KMS-11 (cell line): Measurements from ENCODE around the gene KRT86.

Source experiments
- H2AFZ ChIP-seq: fragments of 200-600 bp; sonication (generic); 2 replicates; pipeline ENCODE4 v1.6.1; 2016; ENCODE audit warnings: antibody characterized with exemption, mixed run types, low read depth
- H3K27ac ChIP-seq: fragments of 200-600 bp; sonication (generic); 2 replicates; pipeline ENCODE4 v1.6.1; 2016; ENCODE audit warnings: mild to moderate bottlenecking, mixed run types
- H3K27me3 ChIP-seq: fragments of 200-600 bp; sonication (generic); 2 replicates; pipeline ENCODE4 v1.6.1; 2017; ENCODE audit warnings: mild to moderate bottlenecking, low read depth, mixed run types, moderate library complexity; ENCODE audit not compliant: insufficient read depth
- H3K36me3 ChIP-seq: fragments of 200-600 bp; sonication (generic); 2 replicates; pipeline ENCODE4 v1.6.1; 2017; ENCODE audit warnings: mild to moderate bottlenecking, mixed run types; ENCODE audit not compliant: insufficient read depth
- H3K4me1 ChIP-seq: fragments of 200-600 bp; sonication (generic); 2 replicates; pipeline ENCODE4 v1.6.1; 2016; ENCODE audit warnings: mild to moderate bottlenecking, low read depth, mixed run types; ENCODE audit not compliant: poor library complexity, severe bottlenecking
- H3K4me2 ChIP-seq: fragments of 200-600 bp; sonication (generic); 2 replicates; pipeline ENCODE4 v1.7.0; 2016; ENCODE audit warnings: mild to moderate bottlenecking, mixed run types
- H3K4me3 ChIP-seq: fragments of 200-600 bp; sonication (generic); IDR thresholded peaks from 2 replicates; pipeline ENCODE4 v1.6.1; 2017; ENCODE audit warnings: low read depth, low read length, mixed read lengths; ENCODE audit not compliant: insufficient read depth
- H3K79me2 ChIP-seq: fragments of 200-600 bp; sonication (generic); 2 replicates; pipeline ENCODE4 v1.6.1; 2016; ENCODE audit warnings: low read depth, mixed run types; ENCODE audit not compliant: insufficient read depth
- H3K9ac ChIP-seq: fragments of 200-600 bp; sonication (generic); 2 replicates; pipeline ENCODE4 v1.6.1; 2016; ENCODE audit warnings: mild to moderate bottlenecking, mixed run types
- H4K20me1 ChIP-seq: fragments of 200-600 bp; sonication (generic); 2 replicates; pipeline ENCODE4 v1.6.1; 2016; ENCODE audit warnings: mild to moderate bottlenecking, mixed run types; ENCODE audit not compliant: insufficient read depth
- TF ChIP-seq, protein P1 (sequence below): fragments of 200-600 bp; sonication (generic); conservative IDR thresholded peaks from 2 replicates; pipeline ENCODE4 v1.6.1; 2017; ENCODE audit warnings: low read depth, mild to moderate bottlenecking, antibody characterized with exemption, low read length, moderate library complexity, mixed read lengths

The KRT86 gene

GRCh38 chr12:52245962-52246569, 28.4 kb upstream of the KRT86 start:
- H3K4me2 ChIP-seq: 0 out of 2 replicates have a peak overlapping the region, but pooled peaks have one; percentile 14
- no peaks in the 10 kb centered on the region for H3K36me3 ChIP-seq
- no peak overlapping the region for H3K4me3 ChIP-seq
- no peak overlapping the region for H3K27ac ChIP-seq
- no peaks in the 10 kb centered on the region for H4K20me1 ChIP-seq
- TF ChIP-seq, protein P1, sequence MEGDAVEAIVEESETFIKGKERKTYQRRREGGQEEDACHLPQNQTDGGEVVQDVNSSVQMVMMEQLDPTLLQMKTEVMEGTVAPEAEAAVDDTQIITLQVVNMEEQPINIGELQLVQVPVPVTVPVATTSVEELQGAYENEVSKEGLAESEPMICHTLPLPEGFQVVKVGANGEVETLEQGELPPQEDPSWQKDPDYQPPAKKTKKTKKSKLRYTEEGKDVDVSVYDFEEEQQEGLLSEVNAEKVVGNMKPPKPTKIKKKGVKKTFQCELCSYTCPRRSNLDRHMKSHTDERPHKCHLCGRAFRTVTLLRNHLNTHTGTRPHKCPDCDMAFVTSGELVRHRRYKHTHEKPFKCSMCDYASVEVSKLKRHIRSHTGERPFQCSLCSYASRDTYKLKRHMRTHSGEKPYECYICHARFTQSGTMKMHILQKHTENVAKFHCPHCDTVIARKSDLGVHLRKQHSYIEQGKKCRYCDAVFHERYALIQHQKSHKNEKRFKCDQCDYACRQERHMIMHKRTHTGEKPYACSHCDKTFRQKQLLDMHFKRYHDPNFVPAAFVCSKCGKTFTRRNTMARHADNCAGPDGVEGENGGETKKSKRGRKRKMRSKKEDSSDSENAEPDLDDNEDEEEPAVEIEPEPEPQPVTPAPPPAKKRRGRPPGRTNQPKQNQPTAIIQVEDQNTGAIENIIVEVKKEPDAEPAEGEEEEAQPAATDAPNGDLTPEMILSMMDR: no peak
- no peaks in the 10 kb centered on the region for H3K27me3 ChIP-seq
- peaks cover 90% of the 10 kb centered on the region for H3K4me1 ChIP-seq
- H2AFZ ChIP-seq: no peak overlapping the region
- H3K79me2 ChIP-seq: no peaks in the 10 kb centered on the region; the same call in 1 of the 2 replicates
- H3K9ac ChIP-seq: no peak overlapping the region

DNA sequence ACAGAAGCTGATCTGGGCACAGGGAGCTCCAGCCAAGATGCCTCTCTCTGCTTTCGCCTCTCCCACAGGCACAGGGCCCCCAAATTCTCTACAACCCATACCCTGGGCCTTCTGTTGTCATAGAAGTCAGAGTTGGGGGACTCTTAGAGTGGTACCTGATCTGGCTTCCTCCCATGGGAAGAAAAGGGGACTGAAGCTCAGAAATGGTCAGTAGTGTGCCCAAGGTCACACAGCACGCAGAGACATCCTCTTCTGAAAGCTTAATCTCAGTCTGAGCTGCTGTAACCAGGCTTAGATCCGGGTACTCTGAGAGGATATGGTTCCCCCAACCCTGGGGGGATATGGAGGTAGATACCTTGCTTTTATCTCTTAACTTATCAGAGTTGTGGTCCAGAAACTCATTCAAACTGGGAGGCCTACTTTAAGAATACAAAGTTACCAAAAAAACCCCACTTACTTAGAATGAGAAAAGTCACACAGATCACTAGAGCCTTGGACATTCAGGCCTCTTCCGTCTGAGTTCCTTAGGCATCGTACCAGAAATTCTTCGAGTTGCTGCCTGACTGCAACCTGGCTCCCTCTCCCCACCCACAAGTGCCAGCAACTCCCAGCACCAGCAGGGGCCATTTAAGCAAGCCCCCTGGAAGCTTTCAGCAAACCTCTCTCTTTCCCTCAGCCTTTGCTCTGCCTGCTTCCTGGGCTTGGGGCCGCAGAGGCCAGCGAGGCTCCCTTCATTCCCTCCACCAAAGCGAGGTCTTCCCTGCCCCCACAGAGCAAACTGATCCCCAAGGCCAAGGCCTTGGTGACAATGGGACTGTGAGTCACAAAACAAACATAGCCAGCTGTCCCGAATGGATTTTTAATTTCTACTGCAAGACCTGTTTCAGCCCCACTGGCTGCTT, 27.5 kb upstream of the KRT86 start:
- Histone ChIP-seq H3K4me3 (no peak overlapping the region), H2AFZ (no peak overlapping the region), H3K79me2 (no peaks in the 10 kb centered on the region; the same call in 1 of the 2 replicates), H3K4me1 (peaks cover 81% of the 10 kb centered on the region), H3K4me2 (peak overlapping the region; percentile 98; the same call in 1 of the 2 replicates), H3K27me3 (no peaks in the 10 kb centered on the region), H3K27ac (no peak overlapping the region), H3K9ac (no peak overlapping the region), H4K20me1 (no peaks in the 10 kb centered on the region), H3K36me3 (no peaks in the 10 kb centered on the region)
- TF ChIP-seq, protein P1: no peak

GRCh38 chr12:52247622-52248540, 26.6 kb upstream of the KRT86 start:
- Histone ChIP-seq H3K27ac (peak overlapping the region; percentile 73), H3K9ac (peak overlapping the region; percentile 69; the same call in 1 of the 2 replicates), H3K4me3 (no peak overlapping the region), H3K79me2 (no peaks in the 10 kb centered on the region; the same call in 1 of the 2 replicates), H3K27me3 (no peaks in the 10 kb centered on the region), H4K20me1 (no peaks in the 10 kb centered on the region), H3K4me2 (peak overlapping the region; percentile 98), H3K36me3 (no peaks in the 10 kb centered on the region), H3K4me1 (peaks cover 72% of the 10 kb centered on the region), H2AFZ (no peak overlapping the region)
- TF ChIP-seq, protein P1: no peak
